Mammary epithelial cell (primary cell): ENCODE results near the gene NUDT14.

Source experiments
- CTCF ChIP-seq, 2 donors: IDR thresholded peaks in 1 of 2; conservative IDR thresholded peaks in 1 of 2; 2 replicates each; pipeline ENCODE4 v1.5.1; 2011 to 2012; ENCODE audit warnings: inconsistent platforms in 2 of 2, low read length in 2 of 2, mild to moderate bottlenecking in 2 of 2, control low read depth in 1 of 2, low read depth in 1 of 2; ENCODE audit not compliant: insufficient read depth in 1 of 2; ENCODE audit errors: extremely low read depth in 1 of 2
- EZH2 ChIP-seq: IDR thresholded peaks from 2 replicates; pipeline ENCODE4 v1.6.1; 2012; ENCODE audit warnings: low read length, inconsistent platforms, borderline replicate concordance

DNA sequence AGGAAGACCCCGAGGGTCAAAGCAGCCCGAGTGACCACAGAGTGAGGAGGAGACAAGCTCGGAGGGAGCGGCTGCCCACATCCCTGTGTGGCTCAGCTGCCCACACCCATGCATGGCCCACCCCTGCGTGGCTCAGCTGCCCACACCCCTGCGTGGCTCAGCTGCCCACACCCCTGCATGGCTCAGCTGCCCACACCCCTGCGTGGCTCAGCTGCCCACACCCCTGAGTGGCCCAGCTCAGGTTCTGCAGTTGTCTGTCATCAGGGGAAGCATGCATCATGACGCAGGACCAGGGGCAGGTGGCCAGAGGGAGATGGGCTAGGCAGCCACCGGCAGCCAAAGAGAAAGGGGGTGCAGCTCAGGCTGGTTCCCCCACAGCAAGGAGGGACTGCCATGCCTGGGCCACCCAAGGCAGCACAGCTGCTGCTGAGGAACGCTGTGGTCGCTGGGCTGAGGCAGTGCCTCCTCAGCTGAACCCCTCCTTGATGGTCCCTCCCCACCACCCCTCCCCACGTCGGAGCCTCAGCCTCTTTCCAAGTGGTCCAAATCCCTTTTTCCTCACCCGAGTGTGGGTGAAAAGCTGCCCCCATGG lies 33.3 kb upstream of the NUDT14 start:
- TF ChIP-seq CTCF (conservative IDR thresholded peaks at IDR 0.05 in 1 of 2, IDR thresholded peaks at IDR 0.05 in 1 of 2; ENCODE audit: extremely low read depth in 1 of 2, insufficient read depth in 1 of 2, low read depth in 1 of 2, low read length in 2 of 2): no peak
- no peak for TF ChIP-seq EZH2
